Adrenal gland (tissue), 5 donors: ENCODE data around the gene NEDD8.

ENCODE experiments used
- POLR2A ChIP-seq, 2 donors: fragments of 450-650 bp; IDR thresholded peaks; one replicate each; pipeline ENCODE4 v1.6.1; 2017; ENCODE audit warnings: antibody characterized with exemption in 2 of 2, mild to moderate bottlenecking in 2 of 2, moderate library complexity in 1 of 2
- TF ChIP-seq, protein P1 (sequence below), 6 experiments: fragments of 450-650 bp in 4 of 6; fragments of 200-600 bp in 2 of 6; sonication (generic) in 1 of 6; IDR thresholded peaks; 1 replicate in 5 of 6; 2 replicates in 1 of 6; pipeline versions ENCODE4 v1.5.1 to v1.8.0; 2016 to 2021; ENCODE audit warnings: antibody characterized with exemption in 6 of 6, mild to moderate bottlenecking in 2 of 6, moderate library complexity in 1 of 6
- donor health status: DM: no; HTN: no; CAD: no.

DNA sequence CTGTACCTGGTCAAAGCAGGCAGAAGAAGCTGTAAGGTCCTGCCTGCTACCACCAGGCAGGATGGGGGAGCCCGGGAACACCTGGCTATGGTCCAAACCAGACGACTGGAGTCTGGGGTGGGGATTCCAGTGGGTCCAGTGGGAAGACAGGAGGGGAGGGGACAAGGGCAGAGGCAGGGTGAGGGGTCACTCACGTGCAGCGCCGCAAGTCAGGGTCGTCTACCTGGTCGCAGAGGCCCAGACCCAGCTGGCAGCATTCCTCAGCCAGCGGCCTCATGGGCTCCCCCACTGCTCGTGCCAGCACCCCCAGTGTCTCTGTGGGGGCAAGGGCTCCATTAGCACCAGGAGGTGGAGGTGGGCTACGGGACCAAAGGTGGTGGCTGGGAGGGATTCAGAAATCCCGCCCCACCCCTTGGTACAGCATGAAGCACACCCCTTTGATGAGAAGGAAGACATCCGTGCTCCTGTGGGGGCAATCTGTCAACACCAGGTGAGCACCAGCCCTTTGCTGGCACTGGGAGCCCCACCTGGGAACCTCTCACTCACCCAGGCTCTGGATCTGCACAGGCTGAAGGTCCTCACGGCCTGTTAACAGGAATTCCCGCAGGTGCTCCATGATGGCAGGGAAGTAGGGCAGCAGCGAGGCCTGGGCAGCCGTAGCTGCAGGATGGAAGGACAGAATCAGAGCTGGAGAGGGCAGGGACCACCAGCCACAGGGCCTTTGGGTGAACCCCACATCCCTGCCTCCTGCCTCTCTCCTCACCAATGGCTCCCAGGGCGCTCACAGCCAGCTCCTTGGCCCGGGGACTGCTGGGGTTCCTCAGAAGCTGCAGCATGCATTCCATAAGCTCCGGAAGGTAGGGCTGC lies 47.8 kb downstream of the NEDD8 start:
- TF ChIP-seq, protein P1, sequence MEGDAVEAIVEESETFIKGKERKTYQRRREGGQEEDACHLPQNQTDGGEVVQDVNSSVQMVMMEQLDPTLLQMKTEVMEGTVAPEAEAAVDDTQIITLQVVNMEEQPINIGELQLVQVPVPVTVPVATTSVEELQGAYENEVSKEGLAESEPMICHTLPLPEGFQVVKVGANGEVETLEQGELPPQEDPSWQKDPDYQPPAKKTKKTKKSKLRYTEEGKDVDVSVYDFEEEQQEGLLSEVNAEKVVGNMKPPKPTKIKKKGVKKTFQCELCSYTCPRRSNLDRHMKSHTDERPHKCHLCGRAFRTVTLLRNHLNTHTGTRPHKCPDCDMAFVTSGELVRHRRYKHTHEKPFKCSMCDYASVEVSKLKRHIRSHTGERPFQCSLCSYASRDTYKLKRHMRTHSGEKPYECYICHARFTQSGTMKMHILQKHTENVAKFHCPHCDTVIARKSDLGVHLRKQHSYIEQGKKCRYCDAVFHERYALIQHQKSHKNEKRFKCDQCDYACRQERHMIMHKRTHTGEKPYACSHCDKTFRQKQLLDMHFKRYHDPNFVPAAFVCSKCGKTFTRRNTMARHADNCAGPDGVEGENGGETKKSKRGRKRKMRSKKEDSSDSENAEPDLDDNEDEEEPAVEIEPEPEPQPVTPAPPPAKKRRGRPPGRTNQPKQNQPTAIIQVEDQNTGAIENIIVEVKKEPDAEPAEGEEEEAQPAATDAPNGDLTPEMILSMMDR (IDR thresholded peaks at IDR 0.05), result no peak
- TF ChIP-seq POLR2A (IDR thresholded peaks at IDR 0.05), result no peak
